GM23338 (cell line): ENCODE results near the gene GNPTAB.

Experiments
- ETS1 ChIP-seq: IDR thresholded peaks from 2 replicates; pipeline ENCODE4 v1.6.1; 2016; ENCODE audit warnings: antibody characterized with exemption
- TF ChIP-seq, protein P1 (sequence below): IDR thresholded peaks from one replicate; pipeline ENCODE4 v1.6.1; 2018; ENCODE audit warnings: antibody characterized with exemption; ENCODE audit not compliant: unreplicated experiment
- TF ChIP-seq, protein P2 (sequence below), 2 experiments: fragments of 200-600 bp in 1 of 2; sonication (generic) in 1 of 2; conservative IDR thresholded peaks; 2 replicates each; pipeline versions ENCODE4 v1.5.1 to v1.6.1; 2016 to 2017; ENCODE audit warnings: antibody characterized with exemption in 2 of 2, low read depth in 2 of 2, mild to moderate bottlenecking in 2 of 2, moderate library complexity in 1 of 2

DNA sequence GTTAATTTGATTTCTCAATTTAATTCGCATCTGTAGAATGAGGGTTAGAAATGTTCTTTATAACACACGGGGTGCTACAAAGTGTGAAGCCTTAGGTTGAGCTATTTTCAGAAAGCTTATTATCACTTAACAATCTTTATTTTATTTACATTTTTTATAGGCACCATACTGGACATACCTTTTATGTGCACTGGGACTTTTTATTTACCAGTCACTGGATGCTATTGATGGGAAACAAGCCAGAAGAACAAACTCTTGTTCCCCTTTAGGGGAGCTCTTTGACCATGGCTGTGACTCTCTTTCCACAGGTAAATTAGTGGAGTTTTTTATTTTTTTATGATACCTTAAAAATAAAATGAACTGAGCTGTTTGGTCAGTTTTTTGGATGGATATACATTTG is 116.8 kb downstream of the GNPTAB start:
- TF ChIP-seq, protein P1, sequence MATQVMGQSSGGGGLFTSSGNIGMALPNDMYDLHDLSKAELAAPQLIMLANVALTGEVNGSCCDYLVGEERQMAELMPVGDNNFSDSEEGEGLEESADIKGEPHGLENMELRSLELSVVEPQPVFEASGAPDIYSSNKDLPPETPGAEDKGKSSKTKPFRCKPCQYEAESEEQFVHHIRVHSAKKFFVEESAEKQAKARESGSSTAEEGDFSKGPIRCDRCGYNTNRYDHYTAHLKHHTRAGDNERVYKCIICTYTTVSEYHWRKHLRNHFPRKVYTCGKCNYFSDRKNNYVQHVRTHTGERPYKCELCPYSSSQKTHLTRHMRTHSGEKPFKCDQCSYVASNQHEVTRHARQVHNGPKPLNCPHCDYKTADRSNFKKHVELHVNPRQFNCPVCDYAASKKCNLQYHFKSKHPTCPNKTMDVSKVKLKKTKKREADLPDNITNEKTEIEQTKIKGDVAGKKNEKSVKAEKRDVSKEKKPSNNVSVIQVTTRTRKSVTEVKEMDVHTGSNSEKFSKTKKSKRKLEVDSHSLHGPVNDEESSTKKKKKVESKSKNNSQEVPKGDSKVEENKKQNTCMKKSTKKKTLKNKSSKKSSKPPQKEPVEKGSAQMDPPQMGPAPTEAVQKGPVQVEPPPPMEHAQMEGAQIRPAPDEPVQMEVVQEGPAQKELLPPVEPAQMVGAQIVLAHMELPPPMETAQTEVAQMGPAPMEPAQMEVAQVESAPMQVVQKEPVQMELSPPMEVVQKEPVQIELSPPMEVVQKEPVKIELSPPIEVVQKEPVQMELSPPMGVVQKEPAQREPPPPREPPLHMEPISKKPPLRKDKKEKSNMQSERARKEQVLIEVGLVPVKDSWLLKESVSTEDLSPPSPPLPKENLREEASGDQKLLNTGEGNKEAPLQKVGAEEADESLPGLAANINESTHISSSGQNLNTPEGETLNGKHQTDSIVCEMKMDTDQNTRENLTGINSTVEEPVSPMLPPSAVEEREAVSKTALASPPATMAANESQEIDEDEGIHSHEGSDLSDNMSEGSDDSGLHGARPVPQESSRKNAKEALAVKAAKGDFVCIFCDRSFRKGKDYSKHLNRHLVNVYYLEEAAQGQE = no peak
- TF ChIP-seq ETS1 = no peak
- TF ChIP-seq, protein P2, sequence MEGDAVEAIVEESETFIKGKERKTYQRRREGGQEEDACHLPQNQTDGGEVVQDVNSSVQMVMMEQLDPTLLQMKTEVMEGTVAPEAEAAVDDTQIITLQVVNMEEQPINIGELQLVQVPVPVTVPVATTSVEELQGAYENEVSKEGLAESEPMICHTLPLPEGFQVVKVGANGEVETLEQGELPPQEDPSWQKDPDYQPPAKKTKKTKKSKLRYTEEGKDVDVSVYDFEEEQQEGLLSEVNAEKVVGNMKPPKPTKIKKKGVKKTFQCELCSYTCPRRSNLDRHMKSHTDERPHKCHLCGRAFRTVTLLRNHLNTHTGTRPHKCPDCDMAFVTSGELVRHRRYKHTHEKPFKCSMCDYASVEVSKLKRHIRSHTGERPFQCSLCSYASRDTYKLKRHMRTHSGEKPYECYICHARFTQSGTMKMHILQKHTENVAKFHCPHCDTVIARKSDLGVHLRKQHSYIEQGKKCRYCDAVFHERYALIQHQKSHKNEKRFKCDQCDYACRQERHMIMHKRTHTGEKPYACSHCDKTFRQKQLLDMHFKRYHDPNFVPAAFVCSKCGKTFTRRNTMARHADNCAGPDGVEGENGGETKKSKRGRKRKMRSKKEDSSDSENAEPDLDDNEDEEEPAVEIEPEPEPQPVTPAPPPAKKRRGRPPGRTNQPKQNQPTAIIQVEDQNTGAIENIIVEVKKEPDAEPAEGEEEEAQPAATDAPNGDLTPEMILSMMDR (conservative IDR thresholded peaks at IDR 0.05; ENCODE audit: low read depth in 2 of 2) = no peak
